ENCODE data around the gene OPRD1. TPM values are rescaled to one million over a fixed set of nuclear protein-coding genes. Genes with fewer than 3 reads are reported as not detected.
"Not testable (repeated sequence)": the region's sequence is repeated elsewhere in the genome, so short reads cannot be mapped to it uniquely, and the experiment has no call there.

Gene OPRD1
- total RNA-seq, 1 donor from 2014 or later: not detected

DNA sequence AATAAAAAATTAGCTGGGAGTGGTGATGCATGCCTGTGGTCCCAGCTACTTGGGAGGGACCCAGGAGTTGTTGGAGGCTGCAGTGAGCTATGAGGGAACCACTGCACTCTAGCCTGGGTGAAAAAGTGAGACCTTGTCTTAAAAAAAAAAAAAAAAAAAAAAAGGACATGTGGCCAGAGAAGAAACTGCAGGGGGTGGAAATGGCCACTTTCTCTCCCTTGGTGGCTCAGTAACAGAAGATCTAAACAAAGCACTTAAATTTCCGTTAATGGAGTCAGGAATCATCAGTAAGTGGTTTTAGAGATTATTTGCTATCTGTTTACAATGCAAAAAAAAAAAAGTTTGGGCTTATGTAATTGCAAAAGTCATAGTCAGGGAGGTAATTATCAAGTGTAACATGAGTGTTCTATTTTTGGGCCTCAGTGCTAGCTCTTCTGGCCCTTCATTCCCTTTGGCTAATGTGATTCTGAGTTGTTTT, 19.3 kb upstream of the OPRD1 start:
- H3K4me1 ChIP-seq: no peaks in the 10 kb centered on the region
- no peak for DNase-seq (ENCODE audit: low spot score in 2 of 2)
- intact Hi-C loops (cut with DNase I): no loop called here
- no peak overlapping the region for H3K4me3 ChIP-seq
- H3K27me3 ChIP-seq: no peaks in the 10 kb centered on the region
- TF ChIP-seq, protein P1, sequence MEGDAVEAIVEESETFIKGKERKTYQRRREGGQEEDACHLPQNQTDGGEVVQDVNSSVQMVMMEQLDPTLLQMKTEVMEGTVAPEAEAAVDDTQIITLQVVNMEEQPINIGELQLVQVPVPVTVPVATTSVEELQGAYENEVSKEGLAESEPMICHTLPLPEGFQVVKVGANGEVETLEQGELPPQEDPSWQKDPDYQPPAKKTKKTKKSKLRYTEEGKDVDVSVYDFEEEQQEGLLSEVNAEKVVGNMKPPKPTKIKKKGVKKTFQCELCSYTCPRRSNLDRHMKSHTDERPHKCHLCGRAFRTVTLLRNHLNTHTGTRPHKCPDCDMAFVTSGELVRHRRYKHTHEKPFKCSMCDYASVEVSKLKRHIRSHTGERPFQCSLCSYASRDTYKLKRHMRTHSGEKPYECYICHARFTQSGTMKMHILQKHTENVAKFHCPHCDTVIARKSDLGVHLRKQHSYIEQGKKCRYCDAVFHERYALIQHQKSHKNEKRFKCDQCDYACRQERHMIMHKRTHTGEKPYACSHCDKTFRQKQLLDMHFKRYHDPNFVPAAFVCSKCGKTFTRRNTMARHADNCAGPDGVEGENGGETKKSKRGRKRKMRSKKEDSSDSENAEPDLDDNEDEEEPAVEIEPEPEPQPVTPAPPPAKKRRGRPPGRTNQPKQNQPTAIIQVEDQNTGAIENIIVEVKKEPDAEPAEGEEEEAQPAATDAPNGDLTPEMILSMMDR (IDR thresholded peaks at IDR 0.05): no peak
- no peaks in the 10 kb centered on the region for H3K36me3 ChIP-seq
- no peak overlapping the region for H3K27ac ChIP-seq
- no peaks in the 10 kb centered on the region for H3K9me3 ChIP-seq

DNA sequence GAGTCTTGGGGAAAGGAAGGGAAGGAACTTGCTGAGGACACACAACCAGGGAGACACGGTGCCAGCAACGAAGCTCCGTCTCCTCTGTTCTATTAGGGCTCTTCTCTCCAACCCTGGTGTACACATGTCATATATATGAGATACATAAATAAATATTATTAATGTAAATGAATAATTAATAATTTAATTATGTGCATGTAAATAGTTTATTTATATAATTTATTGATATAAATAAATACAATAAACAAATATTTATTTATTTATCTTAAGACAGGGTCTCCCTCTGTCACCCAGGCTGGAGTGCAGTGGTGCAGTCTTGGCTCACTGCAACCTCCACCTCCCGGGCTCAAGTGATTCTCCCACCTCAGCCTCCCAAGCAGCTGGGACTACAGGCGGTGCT, 17.4 kb upstream of the OPRD1 start:
- H3K4me3 ChIP-seq; H3K36me3 ChIP-seq; H3K27ac ChIP-seq; intact Hi-C loops (cut with DNase I); H3K27me3 ChIP-seq; DNase-seq (ENCODE audit: low spot score in 2 of 2); H3K4me1 ChIP-seq; H3K9me3 ChIP-seq: not testable (repeated sequence)

DNA sequence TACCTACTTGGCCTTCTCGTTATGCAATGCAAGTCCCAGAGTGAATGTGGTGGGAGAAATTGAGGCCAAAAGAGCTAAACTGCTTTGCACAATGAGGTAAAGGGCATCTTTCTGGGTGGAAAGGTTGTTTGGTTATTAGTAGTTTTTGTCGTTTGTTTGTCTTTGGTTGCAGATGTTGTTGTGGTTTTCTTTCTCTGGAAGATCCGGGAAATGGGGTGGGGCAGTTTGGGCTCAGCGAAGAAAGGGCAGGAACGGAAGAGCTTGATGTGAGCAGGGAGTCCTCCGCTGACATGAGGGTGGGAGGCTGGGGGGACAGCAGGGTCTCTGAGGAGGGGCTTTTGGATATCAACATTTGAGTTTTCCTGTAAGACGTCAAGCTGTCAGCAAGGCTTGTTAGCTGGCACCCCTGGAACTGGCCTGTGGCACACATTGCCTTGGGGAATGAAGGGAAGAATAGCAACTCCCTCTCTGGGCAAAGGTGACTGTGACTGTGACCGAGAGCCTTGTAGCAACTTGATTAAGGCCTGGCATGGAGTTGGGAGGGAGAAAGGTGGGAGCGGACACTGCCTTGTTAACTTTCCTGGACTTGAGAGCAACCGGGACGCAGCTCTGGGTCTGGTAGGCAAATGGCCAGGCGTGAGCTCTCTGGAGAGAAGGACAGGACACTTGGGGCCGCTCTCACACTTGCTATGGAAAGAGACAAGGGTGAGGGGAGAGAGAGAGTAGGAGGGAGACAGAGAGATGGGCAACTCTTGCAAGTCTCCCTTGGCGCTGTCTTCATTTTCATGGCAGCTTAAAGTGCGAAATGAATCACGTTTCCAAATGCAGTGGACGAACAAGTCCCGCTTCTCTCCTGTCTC, 15.4 kb upstream of the OPRD1 start:
- H3K27me3 ChIP-seq: no peaks in the 10 kb centered on the region
- no peaks in the 10 kb centered on the region for H3K9me3 ChIP-seq
- no peaks in the 10 kb centered on the region for H3K4me1 ChIP-seq
- H3K36me3 ChIP-seq: no peaks in the 10 kb centered on the region
- TF ChIP-seq, protein P1 (IDR thresholded peaks at IDR 0.05): no peak
- no peak overlapping the region for H3K4me3 ChIP-seq
- intact Hi-C loops (cut with DNase I): no loop called here
- no peak overlapping the region for H3K27ac ChIP-seq
- DNase-seq (ENCODE audit: low spot score in 2 of 2): no peak

DNA sequence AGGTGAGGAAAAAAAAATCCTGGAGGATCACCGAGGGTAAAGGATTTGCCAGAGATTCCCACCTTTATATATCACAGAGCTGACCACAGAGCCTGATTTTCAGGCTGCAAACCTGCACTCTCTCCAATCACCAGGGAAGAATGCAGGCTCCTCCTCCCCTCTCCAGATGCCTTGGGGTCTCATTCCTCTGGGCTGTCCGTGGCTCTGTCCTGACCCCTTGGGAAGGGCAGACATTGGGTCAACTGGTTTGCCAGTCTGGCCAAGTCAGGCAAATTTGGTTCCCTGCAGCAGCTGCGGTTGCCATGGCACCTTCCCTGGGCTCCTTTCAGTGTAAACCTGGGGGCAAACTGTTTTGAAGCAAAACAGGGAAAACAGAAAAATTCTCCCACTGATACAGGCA, 11.6 kb upstream of the OPRD1 start:
- TF ChIP-seq, protein P1 (IDR thresholded peaks at IDR 0.05): no peak
- intact Hi-C loops (cut with DNase I): no loop called here
- no peak for DNase-seq (ENCODE audit: low spot score in 2 of 2)

DNA sequence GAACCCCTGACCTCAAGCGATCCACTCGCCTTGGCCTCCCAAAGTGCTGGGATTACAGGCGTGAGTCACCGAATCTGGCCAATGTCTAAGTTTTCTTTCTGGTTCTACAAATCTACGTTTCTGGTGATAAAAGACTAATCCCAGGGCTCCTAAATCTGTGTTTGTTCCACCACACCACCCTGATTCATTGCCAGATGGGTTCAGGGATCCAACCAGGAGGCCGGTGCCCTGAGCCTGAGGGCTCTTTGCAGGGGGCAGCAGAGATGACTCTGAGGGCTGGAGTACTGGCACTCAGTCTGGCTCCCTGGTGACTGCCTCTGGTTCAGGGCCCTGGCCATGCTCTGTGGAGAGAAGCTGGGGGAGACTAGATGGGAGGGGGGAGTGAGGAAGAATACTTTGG, 10.5 kb upstream of the OPRD1 start:
- intact Hi-C loops (cut with DNase I): no loop called here

More for the DNA sequence above, 11.6 kb upstream of the OPRD1 start:
- Histone ChIP-seq H3K9me3 (no peaks in the 10 kb centered on the region), H3K27me3 (no peaks in the 10 kb centered on the region), H3K27ac (no peak overlapping the region), H3K4me3 (no peak overlapping the region), H3K4me1 (no peaks in the 10 kb centered on the region), H3K36me3 (no peaks in the 10 kb centered on the region)

DNA sequence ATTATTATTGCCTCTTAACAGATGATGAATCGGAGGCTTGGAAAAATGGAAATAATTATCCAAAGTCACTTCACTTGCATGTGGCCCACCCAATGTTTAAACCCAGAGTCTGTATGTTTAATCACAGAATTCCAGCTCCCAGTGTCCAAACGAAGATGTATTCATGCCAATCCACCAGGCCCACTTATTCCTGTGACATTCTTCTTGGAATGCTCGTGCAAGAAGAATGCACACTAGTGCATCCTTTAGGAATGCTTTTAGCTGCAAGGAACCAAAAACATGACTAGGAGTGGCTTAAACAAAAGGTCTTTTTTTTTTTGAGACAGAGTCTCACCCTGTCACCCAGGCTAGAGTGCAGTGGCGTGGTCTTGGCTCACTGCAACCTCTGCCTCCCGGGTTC, 8.9 kb upstream of the OPRD1 start:
- no peaks in the 10 kb centered on the region for H3K4me1 ChIP-seq
- no peak for DNase-seq (ENCODE audit: low spot score in 2 of 2)
- intact Hi-C loops (cut with DNase I): no loop called here
- H3K27ac ChIP-seq: no peak overlapping the region
- TF ChIP-seq, protein P1 (IDR thresholded peaks at IDR 0.05): no peak
- H3K27me3 ChIP-seq: no peaks in the 10 kb centered on the region
- H3K36me3 ChIP-seq: no peaks in the 10 kb centered on the region
- H3K4me3 ChIP-seq: no peak overlapping the region
- no peaks in the 10 kb centered on the region for H3K9me3 ChIP-seq

More for the DNA sequence above, 10.5 kb upstream of the OPRD1 start:
- DNase-seq (ENCODE audit: low spot score in 2 of 2): no peak
- TF ChIP-seq, protein P1 (IDR thresholded peaks at IDR 0.05): no peak
- H3K36me3 ChIP-seq: no peaks in the 10 kb centered on the region
- H3K9me3 ChIP-seq: no peaks in the 10 kb centered on the region
- H3K27ac ChIP-seq: no peak overlapping the region
- H3K4me1 ChIP-seq: no peaks in the 10 kb centered on the region
- no peak overlapping the region for H3K4me3 ChIP-seq
- H3K27me3 ChIP-seq: no peaks in the 10 kb centered on the region

Data from ascending aorta (tissue), 2 donors.